Left lung (tissue), 10 donors: ENCODE results near the gene LRRC14B. TPM values are rescaled to one million over a fixed set of nuclear protein-coding genes. Genes with fewer than 3 reads are reported as not detected.

ENCODE experiments used
- ATAC-seq: fragments of 200-7000 bp; cut with Tn5 transposase; one replicate; pipeline ENCODE4 v1.9.1; 2020; ENCODE audit warnings: moderate library complexity
- DNase-seq, 4 donors: peaks; one replicate each; pipeline ENCODE4 v3.0.0-alpha.2; 2013 to 2020
- H3K27ac ChIP-seq, 2 donors: fragments of 200-600 bp; sonication (generic) in 1 of 2; one replicate each; pipeline versions ENCODE4 v1.5.0 to v1.8.0; 2020 to 2021
- H3K27me3 ChIP-seq, 2 donors: fragments of 200-600 bp; sonication (generic) in 1 of 2; one replicate each; pipeline versions ENCODE4 v1.5.0 to v1.8.0; 2020 to 2021
- H3K36me3 ChIP-seq, 2 donors: fragments of 200-600 bp; sonication (generic) in 1 of 2; one replicate each; pipeline versions ENCODE4 v1.5.0 to v1.8.0; 2020 to 2021
- H3K4me1 ChIP-seq, 2 donors: fragments of 200-600 bp; one replicate each; pipeline ENCODE4 v1.8.0; 2021
- H3K4me3 ChIP-seq, 2 donors: fragments of 200-600 bp; sonication (generic) in 1 of 2; one replicate each; pipeline versions ENCODE4 v1.5.0 to v1.8.0; 2020 to 2021; ENCODE audit warnings: mild to moderate bottlenecking in 1 of 2
- H3K9me3 ChIP-seq, 2 donors: fragments of 200-600 bp; sonication (generic) in 1 of 2; one replicate each; pipeline versions ENCODE4 v1.5.0 to v1.8.0; 2020 to 2021
- intact Hi-C, 2 donors: fragments of 100-400 bp; cut with DNase I; formaldehyde crosslinking; loops; one replicate each; pipeline versions ENCODE4 v1.11.2 to v1.14.2; 2022
- polyA plus RNA-seq, 6 donors: library from polyadenylated mRNA; unstranded; fragments of 120-200 nt; gene quantifications; one replicate each; pipeline ENCODE4 v1.2.1, GENCODE V29; 2013; ENCODE audit not compliant: insufficient read length in 6 of 6
- total RNA-seq, 2 donors: library from RNA; stranded (reverse); fragmentation: NEBNext Ultra II Directional; extraction: Animal tissue kit (Norgen Biotek cat#: 25700); gene quantifications; one replicate each; pipeline ENCODE4 v1.2.1, GENCODE V29; 2021
- TF ChIP-seq, protein P1 (sequence below), 2 donors: fragments of 200-600 bp; sonication (generic) in 1 of 2; IDR thresholded peaks; one replicate each; pipeline versions ENCODE4 v1.5.0 to v1.8.0; 2021; ENCODE audit warnings: antibody characterized with exemption in 2 of 2
- donor health status: DM: no; HTN: yes; CAD: no.
- donor health status: DM: no; HTN: no; CAD: no.

LRRC14B gene
- total and polyA plus RNA-seq, 8 donors, result 0.08 to 0.14 (median 0.11) TPM; not detected in 3

DNA sequence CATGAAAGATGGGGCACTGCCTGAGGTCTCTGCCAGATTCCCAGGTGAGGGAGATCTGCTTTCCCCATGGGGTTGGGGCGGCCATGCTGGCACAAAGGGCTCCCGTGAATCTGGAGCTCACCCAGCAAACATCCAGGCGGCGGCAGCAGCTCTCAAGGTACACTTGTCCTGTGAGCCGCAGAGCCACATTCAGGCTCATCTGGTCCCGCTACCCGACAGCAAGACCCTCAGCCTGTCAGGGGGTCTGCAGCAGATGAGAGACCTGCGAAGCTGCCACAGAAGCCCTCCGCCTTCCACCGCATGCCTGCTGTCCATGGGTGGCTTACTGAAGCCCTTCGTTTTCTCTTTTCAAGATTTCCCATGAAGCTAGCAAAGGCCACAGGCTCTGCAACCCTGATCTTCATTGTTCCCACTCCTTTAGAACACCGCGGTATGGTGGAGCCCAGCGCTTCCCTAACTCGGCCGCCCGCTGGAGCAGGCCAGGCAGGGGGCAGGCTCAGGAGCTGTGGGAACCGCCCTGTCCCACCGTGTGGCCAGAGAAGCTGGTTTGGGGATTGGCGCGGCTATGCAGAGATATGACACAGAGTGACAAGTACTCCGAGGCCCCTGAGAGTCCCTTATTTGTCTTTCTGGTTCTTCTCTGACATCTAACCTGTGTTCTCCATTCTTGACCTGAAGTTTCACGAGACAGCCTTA is 8.8 kb downstream of the LRRC14B start:
- H3K36me3 ChIP-seq, result peaks cover 0 to 24% of the 10 kb centered on the region in 2 donors
- no peaks in the 10 kb centered on the region for H3K9me3 ChIP-seq
- ATAC-seq, result no peak
- no peak overlapping the region for H3K4me3 ChIP-seq
- H3K4me1 ChIP-seq, result no peaks in the 10 kb centered on the region
- H3K27ac ChIP-seq, result no peak overlapping the region
- TF ChIP-seq, protein P1, sequence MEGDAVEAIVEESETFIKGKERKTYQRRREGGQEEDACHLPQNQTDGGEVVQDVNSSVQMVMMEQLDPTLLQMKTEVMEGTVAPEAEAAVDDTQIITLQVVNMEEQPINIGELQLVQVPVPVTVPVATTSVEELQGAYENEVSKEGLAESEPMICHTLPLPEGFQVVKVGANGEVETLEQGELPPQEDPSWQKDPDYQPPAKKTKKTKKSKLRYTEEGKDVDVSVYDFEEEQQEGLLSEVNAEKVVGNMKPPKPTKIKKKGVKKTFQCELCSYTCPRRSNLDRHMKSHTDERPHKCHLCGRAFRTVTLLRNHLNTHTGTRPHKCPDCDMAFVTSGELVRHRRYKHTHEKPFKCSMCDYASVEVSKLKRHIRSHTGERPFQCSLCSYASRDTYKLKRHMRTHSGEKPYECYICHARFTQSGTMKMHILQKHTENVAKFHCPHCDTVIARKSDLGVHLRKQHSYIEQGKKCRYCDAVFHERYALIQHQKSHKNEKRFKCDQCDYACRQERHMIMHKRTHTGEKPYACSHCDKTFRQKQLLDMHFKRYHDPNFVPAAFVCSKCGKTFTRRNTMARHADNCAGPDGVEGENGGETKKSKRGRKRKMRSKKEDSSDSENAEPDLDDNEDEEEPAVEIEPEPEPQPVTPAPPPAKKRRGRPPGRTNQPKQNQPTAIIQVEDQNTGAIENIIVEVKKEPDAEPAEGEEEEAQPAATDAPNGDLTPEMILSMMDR (IDR thresholded peaks at IDR 0.05), result no peak
- intact Hi-C loops, result no loop called here
- no peak for DNase-seq
- no peaks in the 10 kb centered on the region for H3K27me3 ChIP-seq

DNA sequence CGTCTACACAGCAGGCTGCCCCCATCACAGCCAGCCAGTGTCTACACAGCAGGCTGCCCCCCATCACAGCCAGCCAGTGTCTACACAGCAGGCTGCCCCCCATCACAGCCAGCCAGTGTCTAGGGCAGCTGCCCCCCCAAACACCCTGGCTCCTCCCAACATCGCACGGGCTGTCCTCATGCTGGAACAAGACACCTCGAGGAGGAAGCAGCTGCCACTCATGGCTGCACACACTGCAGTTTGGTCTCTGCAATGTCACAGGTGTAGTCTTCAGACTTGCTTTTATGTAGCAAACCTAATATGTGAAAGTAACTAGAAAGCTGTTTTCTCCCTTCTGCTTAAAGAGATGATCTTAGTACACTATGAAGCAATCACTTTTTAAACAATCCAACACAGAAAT is 9.7 kb downstream of the LRRC14B start:
- H3K9me3 ChIP-seq, result no peaks in the 10 kb centered on the region
- H3K4me1 ChIP-seq, result no peaks in the 10 kb centered on the region
- H3K4me3 ChIP-seq, result no peak overlapping the region
- intact Hi-C loops, result no loop called here
- TF ChIP-seq, protein P1 (IDR thresholded peaks at IDR 0.05), result no peak
- ATAC-seq, result no peak
- H3K27me3 ChIP-seq, result no peaks in the 10 kb centered on the region
- peaks cover 0 to 33% of the 10 kb centered on the region in 2 donors for H3K36me3 ChIP-seq
- no peak for DNase-seq
- no peak overlapping the region for H3K27ac ChIP-seq

DNA sequence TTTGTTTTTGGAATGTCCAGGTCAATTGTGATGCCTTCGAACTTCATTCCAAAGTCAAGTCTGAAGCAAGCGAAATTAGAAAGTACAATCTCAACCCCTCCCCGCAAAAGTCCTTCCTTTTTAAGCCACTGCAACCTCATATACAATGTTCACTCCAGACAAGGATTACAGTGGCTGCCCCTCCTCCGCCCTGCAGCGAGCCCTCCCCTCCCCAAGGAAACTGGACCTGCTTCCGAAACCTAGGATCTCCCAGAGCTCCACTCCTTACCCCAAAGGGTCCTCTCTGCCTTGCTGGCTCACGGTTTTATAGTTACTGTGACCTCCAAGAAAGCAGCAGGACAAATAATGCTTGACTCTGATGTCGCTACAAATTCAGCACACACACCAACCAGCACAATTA is 10.4 kb downstream of the LRRC14B start:
- intact Hi-C loops, result no loop called here
- Histone ChIP-seq H3K36me3 (peaks cover 0 to 39% of the 10 kb centered on the region in 2 donors), H3K4me3 (no peak overlapping the region), H3K27ac (no peak overlapping the region), H3K27me3 (no peaks in the 10 kb centered on the region), H3K9me3 (no peaks in the 10 kb centered on the region), H3K4me1 (no peaks in the 10 kb centered on the region)
- ATAC-seq (no peak), DNase-seq (no peak)
- TF ChIP-seq, protein P1 (IDR thresholded peaks at IDR 0.05), result no peak

DNA sequence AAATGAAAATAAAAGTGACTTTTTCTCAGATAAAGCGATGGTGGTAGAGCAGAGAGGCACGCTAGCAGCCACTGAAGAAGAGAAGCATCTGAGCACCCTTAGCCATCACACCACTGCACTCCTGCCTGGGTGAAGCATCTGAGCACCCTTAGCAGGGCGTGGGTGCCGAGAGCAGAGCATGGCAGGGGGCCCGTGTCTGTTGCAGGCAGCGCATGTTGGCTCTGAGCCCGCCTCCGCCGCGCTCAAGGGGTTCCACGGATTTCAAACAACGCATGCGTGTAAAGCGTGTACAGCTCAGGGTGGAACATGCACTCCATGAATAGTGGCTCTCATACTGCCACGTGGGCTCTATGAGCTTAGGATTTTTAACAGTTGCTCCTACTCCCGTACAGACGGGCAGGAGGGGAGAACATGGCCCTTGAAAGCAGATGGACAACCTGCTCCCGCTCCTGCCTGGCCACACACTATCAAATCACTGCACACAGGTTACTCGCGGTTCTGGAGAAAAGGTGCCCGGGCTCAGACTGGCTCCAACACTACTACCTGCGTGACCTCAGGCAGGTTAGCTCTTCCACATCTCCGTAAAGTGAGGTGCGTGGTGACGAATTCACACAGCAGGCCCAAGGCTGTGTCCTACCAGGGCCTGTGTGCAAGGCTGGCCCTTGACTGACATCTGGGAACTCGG is 12.1 kb downstream of the LRRC14B start:
- TF ChIP-seq, protein P1 (IDR thresholded peaks at IDR 0.05), result no peak
- Histone ChIP-seq H3K4me3 (no peak overlapping the region), H3K36me3 (peaks cover 0 to 39% of the 10 kb centered on the region in 2 donors), H3K27me3 (no peaks in the 10 kb centered on the region), H3K9me3 (no peaks in the 10 kb centered on the region), H3K27ac (no peak overlapping the region), H3K4me1 (no peaks in the 10 kb centered on the region)
- DNase-seq (no peak), ATAC-seq (no peak)
- intact Hi-C loops, result no loop called here

DNA sequence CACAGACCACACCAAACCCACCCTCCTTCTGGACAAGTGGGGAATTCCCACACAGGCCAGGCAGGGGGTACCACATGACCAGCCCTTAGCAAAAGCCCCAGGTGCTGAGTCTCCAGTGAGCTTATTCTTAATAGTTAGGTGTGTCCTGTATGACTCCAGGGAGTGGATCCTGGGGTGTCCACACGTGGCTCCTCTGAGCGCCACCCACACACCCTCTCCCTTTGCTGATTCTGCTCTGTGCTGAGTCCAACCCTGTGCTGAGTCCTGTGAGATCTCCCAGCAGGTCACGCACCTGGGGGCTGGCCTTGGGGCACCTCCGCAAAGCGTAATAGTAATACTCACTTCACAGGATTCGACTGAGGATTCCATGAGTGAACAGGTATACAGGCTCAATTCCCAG is 12.7 kb downstream of the LRRC14B start:
- TF ChIP-seq, protein P1 (IDR thresholded peaks at IDR 0.05), result no peak
- no peaks in the 10 kb centered on the region for H3K27me3 ChIP-seq
- H3K36me3 ChIP-seq, result peaks cover 0 to 36% of the 10 kb centered on the region in 2 donors
- no peaks in the 10 kb centered on the region for H3K9me3 ChIP-seq
- no peak overlapping the region for H3K4me3 ChIP-seq
- no peak for DNase-seq
- H3K4me1 ChIP-seq, result no peaks in the 10 kb centered on the region
- intact Hi-C loops, result no loop called here
- ATAC-seq, result no peak
- no peak overlapping the region for H3K27ac ChIP-seq
